NCI-H1694 (cell line): ENCODE data around the gene DPP9.

Experiments used
- DNase-seq: peaks from one replicate; lab custom pipeline; 2025; lab: John Stamatoyannopoulos, UW

Gene DPP9

DNA sequence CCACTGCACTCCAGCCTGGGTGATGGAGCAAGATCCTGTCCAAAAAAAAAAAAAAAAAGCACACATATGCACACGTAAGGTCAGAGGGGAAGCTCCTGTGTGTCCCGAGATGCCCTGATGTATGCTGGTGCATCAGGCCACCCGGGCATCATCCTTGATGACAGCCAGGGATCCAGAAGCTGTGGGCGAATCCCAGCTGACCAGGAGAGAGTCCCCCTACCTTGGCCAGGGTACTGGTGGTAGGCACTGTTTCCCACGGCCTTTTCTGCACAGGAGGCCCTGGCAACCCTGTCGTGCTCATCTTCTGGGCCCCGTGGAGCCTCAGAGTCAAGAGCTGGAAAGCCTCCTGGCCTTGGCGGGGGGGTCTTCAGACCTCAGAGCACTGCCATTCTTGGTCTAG lies 67.5 kb downstream of the DPP9 start:
- DNase-seq = no peak

DNA sequence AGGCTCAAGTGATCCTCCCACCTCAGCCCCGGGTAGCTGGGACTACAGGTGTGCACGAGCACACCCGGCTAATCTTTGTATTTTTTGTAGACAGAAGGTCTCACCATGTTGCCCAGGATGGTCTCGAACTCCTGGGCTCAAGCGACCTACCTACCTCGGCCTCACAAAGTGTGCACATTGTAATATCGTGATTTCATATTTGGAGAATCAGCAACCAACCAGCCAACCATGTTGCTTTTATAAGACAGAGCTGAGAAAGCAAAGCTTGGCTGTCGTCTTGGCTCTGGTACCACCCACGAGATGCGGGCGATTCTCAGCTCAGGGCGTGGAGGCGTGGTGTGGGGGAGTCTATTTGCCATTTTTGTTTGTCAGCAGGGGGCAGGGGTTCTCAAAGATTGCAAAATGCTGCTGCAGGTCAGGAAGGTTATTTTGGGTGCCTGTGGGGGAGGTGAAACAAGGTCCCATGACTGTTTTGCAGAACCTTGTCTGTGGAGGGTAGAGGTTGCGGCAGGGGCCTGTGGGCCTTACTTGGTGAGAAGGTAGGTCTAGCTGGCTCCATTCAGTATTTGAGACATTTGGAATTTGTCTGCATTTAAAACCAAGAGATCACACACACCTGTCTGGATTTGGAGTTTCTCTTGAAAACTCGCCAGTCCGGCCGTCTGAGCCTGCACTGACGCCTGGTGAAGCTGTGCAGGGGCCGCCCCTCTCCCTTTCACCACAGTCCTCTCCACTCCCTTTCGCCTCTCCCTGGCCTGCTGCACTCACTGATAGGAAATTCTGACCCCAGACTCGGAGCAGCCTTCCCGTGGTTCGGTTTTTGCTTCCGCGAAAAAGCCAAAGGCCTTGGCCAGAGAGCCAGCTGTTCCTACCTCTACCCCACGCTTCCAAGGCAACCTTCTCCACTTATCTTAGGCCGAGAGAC lies 68.9 kb downstream of the DPP9 start:
- no peak for DNase-seq

- no peak for DNase-seq
These were observed 69.7 kb downstream of the DPP9 start for GRCh38 chr19:4653793-4654436.

GRCh38 chr19:4652075-4652474 lies 71.6 kb downstream of the DPP9 start:
- DNase-seq = no peak

DNA sequence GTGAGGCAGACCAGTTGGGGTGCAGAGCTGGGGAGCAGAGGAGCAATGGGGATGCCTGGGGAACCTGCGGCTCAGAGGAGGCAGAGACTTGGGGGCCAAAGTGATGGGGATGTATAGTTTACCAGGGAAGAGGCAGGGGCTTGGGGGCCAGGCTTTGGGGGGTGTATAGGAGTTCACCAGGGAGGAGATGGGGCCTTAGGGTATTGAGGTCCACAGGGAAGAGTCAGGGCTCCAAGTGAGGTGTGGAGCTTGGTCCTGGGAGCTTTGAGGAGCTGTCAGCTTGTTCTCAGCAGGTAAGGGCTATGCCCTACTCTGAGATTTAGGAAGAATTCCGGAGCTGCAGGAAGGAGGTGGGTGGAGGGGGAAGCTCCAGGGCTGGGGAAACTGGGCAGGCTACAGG lies 73.5 kb downstream of the DPP9 start:
- DNase-seq = no peak

GRCh38 chr19:4649392-4650047 lies 74.1 kb downstream of the DPP9 start:
- DNase-seq = no peak

DNA sequence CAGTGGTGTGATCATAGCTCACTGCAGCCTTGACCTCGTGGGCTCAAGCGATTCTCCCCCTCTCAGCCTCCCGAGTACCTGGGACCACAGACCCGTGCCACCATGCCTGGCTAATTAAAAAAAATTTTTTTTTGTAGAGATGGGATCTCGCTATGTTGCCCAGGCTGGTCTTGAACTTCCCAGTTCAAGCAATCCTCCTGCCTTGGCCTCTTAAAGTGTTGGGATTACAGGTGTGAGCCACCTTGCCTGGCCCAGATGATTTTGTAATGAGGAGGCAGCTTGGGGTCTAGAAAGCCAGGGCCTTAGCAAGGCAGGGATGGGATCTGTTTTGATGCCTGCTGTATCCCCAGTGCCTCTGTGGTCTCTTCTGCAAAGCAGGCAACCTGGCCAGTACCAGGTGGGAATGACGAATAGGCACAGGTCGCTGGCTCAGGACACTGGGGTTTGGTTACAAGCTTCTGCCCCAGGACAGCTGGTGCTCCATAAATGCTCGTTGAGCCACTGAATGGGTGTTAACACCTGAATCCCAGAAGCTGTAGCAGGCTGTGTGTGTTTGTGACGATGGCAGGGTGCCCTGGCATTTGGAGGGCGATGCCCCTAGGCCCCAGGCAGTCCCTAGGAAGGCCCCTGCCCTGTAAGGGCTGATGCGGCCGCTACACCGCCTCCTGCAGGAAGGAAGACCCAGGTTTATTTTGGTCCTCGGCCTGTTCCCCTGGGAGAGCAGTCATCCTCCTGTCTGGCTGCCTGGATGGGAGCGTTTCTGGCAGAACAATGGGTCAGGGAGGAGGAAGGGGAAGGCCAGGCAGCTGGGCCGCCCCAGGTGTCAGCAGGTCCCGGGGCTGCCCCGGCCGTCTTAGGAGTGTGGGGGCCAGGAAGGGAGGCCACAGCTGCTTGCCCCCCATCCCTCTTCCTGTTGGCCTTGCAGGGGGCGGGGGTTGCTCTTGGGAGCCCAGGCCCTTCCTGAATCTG lies 75.7 kb downstream of the DPP9 start:
- peak; percentile 3 for DNase-seq

GRCh38 chr19:4645718-4646117 lies 77.9 kb downstream of the DPP9 start:
- DNase-seq = no peak

DNA sequence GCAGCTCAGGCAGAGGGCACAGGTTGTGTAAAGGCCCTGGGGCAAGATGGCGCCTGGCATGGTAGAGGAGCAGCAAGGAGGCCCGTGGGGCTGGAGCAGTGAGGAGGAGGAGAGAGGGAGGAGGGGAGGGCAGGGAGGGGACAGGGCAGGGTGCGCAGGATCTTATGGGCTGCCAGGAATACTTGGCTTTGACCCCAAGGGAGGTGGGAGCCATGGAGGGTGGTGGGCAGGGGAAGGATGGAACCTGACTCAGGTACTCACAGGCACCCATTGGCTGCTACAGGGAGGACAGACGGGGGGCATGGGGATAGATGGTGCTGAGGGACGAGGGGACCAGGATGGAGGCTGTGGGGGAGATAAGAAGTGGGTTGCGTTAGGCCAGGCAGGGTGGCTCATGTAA lies 81.0 kb downstream of the DPP9 start:
- DNase-seq = no peak

- DNase-seq = no peak
These were observed 82.5 kb downstream of the DPP9 start for GRCh38 chr19:4641132-4641531.

GRCh38 chr19:4640247-4641000 lies 83.2 kb downstream of the DPP9 start:
- no peak for DNase-seq

- no peak for DNase-seq
These were observed 84.0 kb downstream of the DPP9 start for GRCh38 chr19:4639531-4640246.

- DNase-seq = peak; percentile 76
These were observed 84.7 kb downstream of the DPP9 start, which contains the start of gene TNFAIP8L1 for GRCh38 chr19:4638828-4639530. TSS of gene TNFAIP8L1 (plus strand) at chr19:4639516. CDS start at chr19:4651870, 12,354 bp downstream.

DNA sequence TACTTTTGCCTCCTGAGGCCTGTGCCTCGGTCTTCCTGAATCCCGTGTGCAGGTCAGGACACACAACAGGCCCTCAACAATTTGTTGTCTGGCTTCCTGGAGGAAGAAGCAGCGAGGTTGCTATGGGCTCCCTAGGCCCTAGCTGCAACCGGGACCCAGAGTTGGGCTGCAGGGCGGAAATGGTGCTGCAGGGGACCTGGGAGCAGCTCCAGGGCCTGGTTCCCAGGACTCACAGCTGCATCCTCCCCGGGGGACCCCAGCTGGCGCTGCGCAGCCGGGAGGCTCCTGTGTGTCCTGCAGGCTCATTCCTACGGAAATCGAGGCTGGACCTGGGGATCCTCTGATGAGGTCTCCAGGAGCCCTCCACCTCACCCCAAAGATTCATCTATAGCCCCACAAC lies 85.3 kb downstream of the DPP9 start:
- no peak for DNase-seq

DNA sequence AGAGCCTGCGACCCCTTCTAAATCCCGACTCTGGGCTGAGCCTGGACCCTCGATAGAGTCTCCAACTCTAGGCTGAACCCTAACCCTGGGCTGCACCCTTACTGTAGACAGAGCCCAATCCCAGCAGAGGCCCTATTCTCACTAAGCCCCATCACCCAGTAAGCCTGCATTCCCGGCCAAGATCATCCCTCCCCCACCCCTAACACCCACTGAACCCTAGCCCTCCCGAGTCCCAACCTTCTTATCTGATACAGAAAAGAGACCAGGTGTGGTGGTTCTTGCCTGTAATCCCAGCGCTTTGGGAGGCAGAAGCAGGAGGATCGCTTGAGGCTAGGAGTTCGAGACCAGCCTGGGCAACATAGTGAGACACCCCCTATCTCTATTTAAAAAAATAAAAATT lies 86.9 kb downstream of the DPP9 start:
- no peak for DNase-seq

DNA sequence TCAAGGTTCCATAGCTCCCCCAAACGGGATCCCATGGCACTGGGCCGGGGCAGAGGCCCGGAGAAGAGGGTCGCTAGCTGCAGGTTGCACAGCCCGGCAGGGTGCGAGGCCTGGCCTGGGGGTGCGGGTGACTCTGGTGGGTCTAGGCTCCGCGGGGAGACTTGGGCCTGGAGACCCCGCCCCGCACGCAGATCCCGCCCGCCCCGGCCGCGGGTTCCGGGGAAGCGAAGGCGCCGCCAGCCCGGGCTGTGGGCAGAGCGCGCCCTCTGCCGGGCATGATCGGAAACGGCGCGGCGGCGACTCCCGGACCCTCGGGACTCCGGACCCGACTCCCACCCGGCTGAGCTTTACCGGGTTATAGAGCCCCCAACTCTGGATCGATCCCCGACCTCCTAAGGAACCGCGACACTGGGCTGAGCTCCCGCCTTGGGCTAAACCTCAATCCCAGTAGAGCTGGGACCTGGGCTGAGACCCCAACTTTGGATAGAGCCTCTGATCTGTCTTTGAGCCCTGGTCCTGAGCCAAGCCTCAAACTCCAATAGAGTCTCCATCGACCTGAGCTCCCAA lies 87.4 kb downstream of the DPP9 start:
- DNase-seq = peak; percentile 43

DNA sequence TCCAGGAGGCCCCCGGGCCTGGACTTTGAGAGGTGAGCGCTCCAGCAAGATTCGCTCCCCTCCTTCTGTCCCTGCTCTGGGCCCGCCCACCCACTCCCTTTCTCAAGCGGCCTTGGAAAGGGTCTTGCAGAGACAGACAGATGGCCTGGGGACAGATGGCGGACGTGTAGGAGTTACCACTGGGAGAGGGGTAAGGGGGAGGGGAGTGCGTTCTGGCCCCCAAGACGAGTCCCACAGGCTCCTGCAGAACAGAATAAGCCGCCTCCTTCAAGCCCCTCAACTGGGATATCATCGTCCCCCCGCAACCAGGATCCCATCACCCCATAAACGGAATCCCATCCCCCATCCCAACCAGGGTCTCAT lies 87.9 kb downstream of the DPP9 start:
- DNase-seq = peak; percentile 45

- peak; percentile 79 for DNase-seq
These were observed 90.3 kb downstream of the DPP9 start for GRCh38 chr19:4633140-4633967.
